Measurements from ENCODE around the gene SLC26A6. TPM values are rescaled to one million over a fixed set of nuclear protein-coding genes. Genes with fewer than 3 reads are reported as not detected.

SLC26A6 gene
- total RNA-seq, 3 donors from 2014 or later (not counting 1 experiment from before 2014, with no cell fraction given), result 25.8 to 37.6 (median 32.3) TPM

DNA sequence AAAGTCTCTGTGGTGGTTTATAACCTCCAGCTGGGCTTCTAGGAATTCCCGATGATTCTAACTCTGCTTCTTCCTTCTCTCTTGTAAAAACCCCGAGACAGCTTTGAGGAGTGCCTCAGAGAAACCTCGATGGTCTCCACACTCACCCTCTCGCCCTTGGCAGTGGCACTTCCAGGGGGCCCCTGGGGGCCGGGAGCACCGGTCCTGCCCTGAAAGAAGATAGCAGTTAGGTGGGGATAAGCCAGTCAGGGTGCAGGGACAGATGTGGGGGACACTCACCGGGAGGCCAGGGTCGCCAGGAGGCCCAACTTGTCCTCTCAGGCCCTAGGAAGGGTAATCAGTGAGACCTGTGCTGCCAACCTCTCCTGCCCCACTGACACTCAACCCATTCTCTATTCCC, 49.9 kb downstream of the SLC26A6 start:
- no peaks in the 10 kb centered on the region for H3K4me1 Mint-ChIP-seq
- no peaks in the 10 kb centered on the region for H3K9me3 ChIP-seq (ENCODE audit: control insufficient read depth, insufficient read depth, low read length)
- no peaks in the 10 kb centered on the region for H3K36me3 Mint-ChIP-seq
- no peak for DNase-seq
- H3K4me3 Mint-ChIP-seq, result no peak overlapping the region
- no peaks in the 10 kb centered on the region for H3K36me3 ChIP-seq (ENCODE audit: control insufficient read depth, insufficient read depth, low read length)
- H3K27ac ChIP-seq (ENCODE audit: low read length), result no peak overlapping the region
- TF ChIP-seq, protein P1, sequence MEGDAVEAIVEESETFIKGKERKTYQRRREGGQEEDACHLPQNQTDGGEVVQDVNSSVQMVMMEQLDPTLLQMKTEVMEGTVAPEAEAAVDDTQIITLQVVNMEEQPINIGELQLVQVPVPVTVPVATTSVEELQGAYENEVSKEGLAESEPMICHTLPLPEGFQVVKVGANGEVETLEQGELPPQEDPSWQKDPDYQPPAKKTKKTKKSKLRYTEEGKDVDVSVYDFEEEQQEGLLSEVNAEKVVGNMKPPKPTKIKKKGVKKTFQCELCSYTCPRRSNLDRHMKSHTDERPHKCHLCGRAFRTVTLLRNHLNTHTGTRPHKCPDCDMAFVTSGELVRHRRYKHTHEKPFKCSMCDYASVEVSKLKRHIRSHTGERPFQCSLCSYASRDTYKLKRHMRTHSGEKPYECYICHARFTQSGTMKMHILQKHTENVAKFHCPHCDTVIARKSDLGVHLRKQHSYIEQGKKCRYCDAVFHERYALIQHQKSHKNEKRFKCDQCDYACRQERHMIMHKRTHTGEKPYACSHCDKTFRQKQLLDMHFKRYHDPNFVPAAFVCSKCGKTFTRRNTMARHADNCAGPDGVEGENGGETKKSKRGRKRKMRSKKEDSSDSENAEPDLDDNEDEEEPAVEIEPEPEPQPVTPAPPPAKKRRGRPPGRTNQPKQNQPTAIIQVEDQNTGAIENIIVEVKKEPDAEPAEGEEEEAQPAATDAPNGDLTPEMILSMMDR (IDR thresholded peaks at IDR 0.05), result no peak
- no peaks in the 10 kb centered on the region for H3K4me1 ChIP-seq (ENCODE audit: control insufficient read depth, insufficient read depth, low read length)
- H3K4me3 ChIP-seq (ENCODE audit: low read length), result no peak overlapping the region
- no peaks in the 10 kb centered on the region for H3K9me3 Mint-ChIP-seq
- WGBS (ENCODE audit: insufficient coverage), result 80% methylated on average over 8 of the region's 8 CpGs
- no peak overlapping the region for H3K27ac Mint-ChIP-seq
- ATAC-seq, result no peak
- peaks cover 13 to 18% of the 10 kb centered on the region in 2 donors for H3K27me3 Mint-ChIP-seq (ENCODE audit: low read depth in 2 of 2)
- intact Hi-C loops (cut with micrococcal nuclease), result no loop called here
- H3K27me3 ChIP-seq (ENCODE audit: control insufficient read depth, insufficient read depth, low read length), result no peaks in the 10 kb centered on the region

DNA sequence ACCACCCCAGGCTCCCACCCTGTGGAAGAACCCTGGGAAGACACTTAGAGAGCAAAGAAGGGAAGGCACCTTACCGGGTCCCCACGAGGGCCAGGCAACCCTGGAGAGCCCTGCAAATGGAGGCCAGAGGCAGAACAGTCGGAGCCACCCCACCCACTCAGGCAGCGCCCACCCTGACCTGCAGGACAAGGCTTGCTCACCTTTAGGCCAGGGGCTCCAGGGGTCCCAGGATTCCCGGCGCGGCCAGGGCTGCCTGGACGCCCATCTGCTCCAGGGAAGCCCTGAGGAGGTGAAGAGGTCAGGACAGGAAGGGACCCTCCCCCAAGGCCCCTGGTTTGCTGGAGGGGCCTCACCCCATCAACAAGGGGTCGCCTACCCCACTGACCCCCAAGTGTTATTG, 50.4 kb downstream of the SLC26A6 start:
- no peaks in the 10 kb centered on the region for H3K9me3 Mint-ChIP-seq
- H3K27me3 Mint-ChIP-seq (ENCODE audit: low read depth in 2 of 2), result peaks cover 11 to 16% of the 10 kb centered on the region in 2 donors
- H3K4me1 Mint-ChIP-seq, result no peaks in the 10 kb centered on the region
- H3K27me3 ChIP-seq (ENCODE audit: control insufficient read depth, insufficient read depth, low read length), result no peaks in the 10 kb centered on the region
- H3K27ac ChIP-seq (ENCODE audit: low read length), result no peak overlapping the region
- H3K4me3 ChIP-seq (ENCODE audit: low read length), result no peak overlapping the region
- no peaks in the 10 kb centered on the region for H3K4me1 ChIP-seq (ENCODE audit: control insufficient read depth, insufficient read depth, low read length)
- H3K4me3 Mint-ChIP-seq, result no peak overlapping the region
- H3K9me3 ChIP-seq (ENCODE audit: control insufficient read depth, insufficient read depth, low read length), result no peaks in the 10 kb centered on the region
- no peak for DNase-seq
- no peak for ATAC-seq
- H3K36me3 Mint-ChIP-seq, result no peaks in the 10 kb centered on the region
- no peak overlapping the region for H3K27ac Mint-ChIP-seq
- 84% methylated on average over 9 of the region's 9 CpGs for WGBS (ENCODE audit: insufficient coverage)
- H3K36me3 ChIP-seq (ENCODE audit: control insufficient read depth, insufficient read depth, low read length), result no peaks in the 10 kb centered on the region
- intact Hi-C loops (cut with micrococcal nuclease), result no loop called here
- TF ChIP-seq, protein P1 (IDR thresholded peaks at IDR 0.05), result no peak

DNA sequence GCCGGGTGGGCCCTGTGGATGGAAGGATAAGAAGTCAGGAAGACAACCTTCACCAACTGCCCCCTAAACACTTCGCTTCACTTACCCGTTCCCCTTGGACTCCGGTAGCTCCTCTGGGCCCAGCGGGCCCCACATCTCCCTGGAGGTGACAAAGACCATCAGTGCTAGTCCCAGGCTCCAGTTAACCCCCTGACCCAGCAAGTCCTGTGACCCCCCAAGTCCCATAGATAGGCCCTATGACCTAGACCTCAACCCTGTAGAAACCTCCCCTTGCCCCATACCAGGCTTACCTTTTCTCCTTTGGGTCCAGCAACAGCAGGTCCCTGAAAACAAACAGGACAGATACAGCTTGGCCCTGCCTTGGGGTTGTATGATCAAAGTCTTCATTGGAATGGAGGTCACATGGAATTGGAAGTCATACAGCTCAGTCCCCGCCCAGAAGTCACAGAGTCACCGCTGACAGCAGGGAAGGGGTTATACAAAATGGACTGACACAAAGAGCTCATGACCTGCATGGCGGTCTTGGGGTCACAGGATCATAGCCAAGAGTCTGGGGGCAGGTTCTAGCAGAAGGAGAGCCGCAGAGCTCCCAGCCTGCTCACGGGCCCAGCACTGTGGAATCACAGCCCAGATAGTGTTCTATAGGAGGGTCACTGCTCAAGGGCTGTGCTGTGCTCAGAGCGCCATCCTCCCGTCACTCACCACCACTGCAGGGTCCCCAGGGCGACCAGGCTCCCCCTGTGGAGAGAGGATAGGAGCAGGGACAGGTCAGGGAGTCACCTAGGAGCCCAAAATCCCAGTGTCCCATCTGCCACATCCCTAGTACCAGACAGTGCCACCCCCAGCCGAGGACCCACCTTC, 53.4 kb downstream of the SLC26A6 start:
- Mint-ChIP-seq H3K36me3 (no peaks in the 10 kb centered on the region), H3K4me3 (no peak overlapping the region), H3K9me3 (no peaks in the 10 kb centered on the region), H3K4me1 (no peaks in the 10 kb centered on the region), H3K27me3 (ENCODE audit: low read depth in 2 of 2) (no peaks in the 10 kb centered on the region), H3K27ac (no peak overlapping the region)
- TF ChIP-seq, protein P1 (IDR thresholded peaks at IDR 0.05), result no peak
- ATAC-seq, result no peak
- Histone ChIP-seq H3K27ac (ENCODE audit: low read length) (no peak overlapping the region), H3K9me3 (ENCODE audit: control insufficient read depth, insufficient read depth, low read length) (no peaks in the 10 kb centered on the region), H3K4me1 (ENCODE audit: control insufficient read depth, insufficient read depth, low read length) (no peaks in the 10 kb centered on the region), H3K4me3 (ENCODE audit: low read length) (no peak overlapping the region), H3K36me3 (ENCODE audit: control insufficient read depth, insufficient read depth, low read length) (no peaks in the 10 kb centered on the region), H3K27me3 (ENCODE audit: control insufficient read depth, insufficient read depth, low read length) (no peaks in the 10 kb centered on the region)
- no peak for DNase-seq
- intact Hi-C loops (cut with micrococcal nuclease), result no loop called here
- WGBS (ENCODE audit: insufficient coverage), result 88% methylated on average over 10 of the region's 14 CpGs
